ENCODE data around the gene ZIM2.
A peak's percentile ranks its signal among the peaks of the same experiment; 100 is the strongest.

ZIM2 gene

DNA sequence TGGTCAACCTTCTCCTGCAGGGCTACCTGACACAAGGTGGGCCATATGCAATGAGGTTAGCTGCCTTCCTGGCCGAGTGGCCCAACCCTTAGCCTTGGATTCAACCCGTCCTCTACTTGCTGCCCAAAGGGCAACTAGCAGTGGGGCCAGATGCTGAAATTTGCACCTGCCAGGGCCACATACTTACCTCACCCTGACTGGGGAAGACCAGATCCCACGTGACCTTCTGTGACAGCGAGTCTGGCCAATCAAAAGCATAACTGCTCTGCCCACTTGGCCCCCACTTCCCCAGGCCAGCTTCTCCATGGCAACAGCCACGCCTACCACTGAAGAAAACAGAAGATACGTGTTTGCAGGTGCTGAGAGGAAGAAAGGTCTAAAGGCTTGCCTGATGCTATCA, 10.9 kb downstream of the ZIM2 start:
- Histone ChIP-seq H3K9ac (ENCODE audit: low read depth, low read length, poor library complexity) (no peak overlapping the region), H2BK120ac (ENCODE audit: low read depth, low read length) (no peak overlapping the region), H2AK5ac (ENCODE audit: low read depth, low read length) (no peak overlapping the region), H3K18ac (ENCODE audit: low read length) (no peak overlapping the region), H3K4ac (ENCODE audit: low read length) (no peak overlapping the region), H4K8ac (ENCODE audit: low read depth, low read length) (no peak overlapping the region), H3K27ac (replicated peaks; ENCODE audit: low read length) (no peak overlapping the region), H2BK12ac (ENCODE audit: low read length) (no peak overlapping the region), H3K14ac (ENCODE audit: low read length) (no peak overlapping the region), H2BK15ac (ENCODE audit: low read length) (no peak overlapping the region), H3K79me1 (ENCODE audit: low read depth, low read length) (peaks cover 8% of the 10 kb centered on the region), H3K27me3 (ENCODE audit: control insufficient read depth in 3 of 3, insufficient read depth in 3 of 3, low read depth in 1 of 3, low read length in 3 of 3) (peaks cover 0 to 30% (median 2%) of the 10 kb centered on the region in 3 experiments), H2AFZ (ENCODE audit: low read length) (no peak overlapping the region), H3K4me1 (ENCODE audit: control insufficient read depth in 2 of 2, insufficient read depth in 1 of 2, low read depth in 1 of 2, low read length in 2 of 2) (peaks cover 2 to 17% of the 10 kb centered on the region in 2 donors), H4K91ac (ENCODE audit: low read depth, low read length, poor library complexity) (no peak overlapping the region), H3K4me2 (ENCODE audit: insufficient read depth, low read length, poor library complexity, severe bottlenecking) (no peak overlapping the region), H3K36me3 (replicated peaks in 1 of 2; ENCODE audit: control insufficient read depth in 2 of 2, insufficient read depth in 2 of 2, low read length in 2 of 2) (peaks cover 0 to 16% of the 10 kb centered on the region in 2 donors), H3K23ac (ENCODE audit: low read depth, low read length, poor library complexity) (no peak overlapping the region), H2BK5ac (ENCODE audit: low read length) (no peak overlapping the region), H3K4me3 (ENCODE audit: low read length in 2 of 2) (peak overlapping the region in 1 of 2 donors; percentile 4), H3K9me3 (replicated peaks in 1 of 2; ENCODE audit: control insufficient read depth in 2 of 2, insufficient read depth in 1 of 2, low read depth in 1 of 2, low read length in 2 of 2) (peaks cover 0 to 26% of the 10 kb centered on the region in 2 donors)
- no CpG with 5 or more reads among the region's 6 CpGs for WGBS, 2 donors (ENCODE audit: extremely low coverage in 2 of 2, insufficient read length in 2 of 2, insufficient replicate concordance in 1 of 2)
- no peak for DNase-seq (ENCODE audit: low spot score)

DNA sequence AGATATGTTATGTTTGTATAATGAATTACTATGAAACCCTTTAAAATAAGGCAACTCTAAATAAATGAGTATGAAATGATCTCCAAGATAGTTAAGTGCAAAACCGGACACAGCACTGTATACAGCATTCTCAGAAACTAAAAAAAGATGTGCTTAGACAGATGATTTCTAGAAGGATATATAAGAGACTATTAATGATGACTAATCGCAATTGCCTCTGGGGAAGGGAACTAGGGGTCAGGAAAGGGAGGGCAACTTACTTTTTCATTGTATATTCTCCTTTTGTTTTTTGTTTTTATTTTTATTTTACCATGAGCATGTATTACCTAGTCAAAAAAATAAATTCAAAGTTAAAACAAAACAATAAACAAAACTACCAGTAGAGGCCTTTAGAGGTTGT, 12.8 kb downstream of the ZIM2 start:
- no peak overlapping the region for H3K4ac ChIP-seq (ENCODE audit: low read length)
- H4K8ac ChIP-seq (ENCODE audit: low read depth, low read length), result no peak overlapping the region
- H2BK5ac ChIP-seq (ENCODE audit: low read length), result no peak overlapping the region
- no peak for DNase-seq (ENCODE audit: low spot score)
- no peak overlapping the region for H3K9ac ChIP-seq (ENCODE audit: low read depth, low read length, poor library complexity)
- H3K4me1 ChIP-seq (ENCODE audit: control insufficient read depth in 2 of 2, insufficient read depth in 1 of 2, low read depth in 1 of 2, low read length in 2 of 2), result peaks cover 2 to 17% of the 10 kb centered on the region in 2 donors
- H3K4me2 ChIP-seq (ENCODE audit: insufficient read depth, low read length, poor library complexity, severe bottlenecking), result no peak overlapping the region
- peaks cover 0 to 7% of the 10 kb centered on the region in 2 donors for H3K36me3 ChIP-seq (replicated peaks in 1 of 2; ENCODE audit: control insufficient read depth in 2 of 2, insufficient read depth in 2 of 2, low read length in 2 of 2)
- peaks cover 6% of the 10 kb centered on the region for H3K79me1 ChIP-seq (ENCODE audit: low read depth, low read length)
- H3K14ac ChIP-seq (ENCODE audit: low read length), result no peak overlapping the region
- no peak overlapping the region for H3K27ac ChIP-seq (replicated peaks; ENCODE audit: low read length)
- H2AK5ac ChIP-seq (ENCODE audit: low read depth, low read length), result no peak overlapping the region
- no peak overlapping the region for H2BK15ac ChIP-seq (ENCODE audit: low read length)
- no peak overlapping the region for H3K4me3 ChIP-seq (ENCODE audit: low read length in 2 of 2)
- no peak overlapping the region for H2BK12ac ChIP-seq (ENCODE audit: low read length)
- peaks cover 0 to 20% (median 2%) of the 10 kb centered on the region in 3 experiments for H3K27me3 ChIP-seq (ENCODE audit: control insufficient read depth in 3 of 3, insufficient read depth in 3 of 3, low read depth in 1 of 3, low read length in 3 of 3)
- peaks cover 0 to 22% of the 10 kb centered on the region in 2 donors for H3K9me3 ChIP-seq (replicated peaks in 1 of 2; ENCODE audit: control insufficient read depth in 2 of 2, insufficient read depth in 1 of 2, low read depth in 1 of 2, low read length in 2 of 2)
- no peak overlapping the region for H3K23ac ChIP-seq (ENCODE audit: low read depth, low read length, poor library complexity)
- H2AFZ ChIP-seq (ENCODE audit: low read length), result no peak overlapping the region
- H4K91ac ChIP-seq (ENCODE audit: low read depth, low read length, poor library complexity), result no peak overlapping the region
- H2BK120ac ChIP-seq (ENCODE audit: low read depth, low read length), result no peak overlapping the region
- H3K18ac ChIP-seq (ENCODE audit: low read length), result no peak overlapping the region
- no CpG with 5 or more reads among the region's 2 CpGs for WGBS, 2 donors (ENCODE audit: extremely low coverage in 2 of 2, insufficient read length in 2 of 2, insufficient replicate concordance in 1 of 2)

DNA sequence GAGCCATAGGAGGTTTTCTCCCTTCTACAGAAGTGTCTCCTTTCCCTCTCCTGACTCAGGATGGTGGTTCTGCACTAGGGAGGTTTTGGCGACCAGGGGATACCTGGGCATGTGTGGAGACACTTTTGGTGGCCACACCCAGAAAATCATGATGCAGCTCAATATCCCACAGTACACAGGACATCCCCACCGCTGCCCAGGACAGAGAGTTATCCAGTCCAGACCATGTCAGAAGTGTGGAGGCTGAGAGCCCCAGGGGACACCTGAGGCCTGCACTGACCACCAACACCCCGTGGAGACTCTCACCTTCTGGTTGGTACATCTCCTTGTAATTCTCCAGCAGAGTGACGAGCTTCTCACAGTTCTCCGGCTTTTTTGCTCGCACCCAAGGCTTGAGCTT, 16.6 kb downstream of the ZIM2 start:
- Histone ChIP-seq H3K36me3 (replicated peaks in 1 of 2; ENCODE audit: control insufficient read depth in 2 of 2, insufficient read depth in 2 of 2, low read length in 2 of 2) (peaks cover 0 to 26% of the 10 kb centered on the region in 2 donors), H2BK120ac (ENCODE audit: low read depth, low read length) (no peak overlapping the region), H3K4me2 (ENCODE audit: insufficient read depth, low read length, poor library complexity, severe bottlenecking) (no peak overlapping the region), H3K9ac (ENCODE audit: low read depth, low read length, poor library complexity) (no peak overlapping the region), H2BK12ac (ENCODE audit: low read length) (no peak overlapping the region), H3K27me3 (ENCODE audit: control insufficient read depth in 3 of 3, insufficient read depth in 3 of 3, low read depth in 1 of 3, low read length in 3 of 3) (peaks cover 0 to 16% (median 0%) of the 10 kb centered on the region in 3 experiments), H3K9me3 (replicated peaks in 1 of 2; ENCODE audit: control insufficient read depth in 2 of 2, insufficient read depth in 1 of 2, low read depth in 1 of 2, low read length in 2 of 2) (peaks cover 3 to 29% of the 10 kb centered on the region in 2 donors), H3K79me1 (ENCODE audit: low read depth, low read length) (peaks cover 2% of the 10 kb centered on the region), H2AK5ac (ENCODE audit: low read depth, low read length) (no peak overlapping the region), H2BK15ac (ENCODE audit: low read length) (no peak overlapping the region), H3K23ac (ENCODE audit: low read depth, low read length, poor library complexity) (no peak overlapping the region), H3K27ac (replicated peaks; ENCODE audit: low read length) (no peak overlapping the region), H3K4ac (ENCODE audit: low read length) (no peak overlapping the region), H2AFZ (ENCODE audit: low read length) (no peak overlapping the region), H3K14ac (ENCODE audit: low read length) (no peak overlapping the region), H3K4me1 (ENCODE audit: control insufficient read depth in 2 of 2, insufficient read depth in 1 of 2, low read depth in 1 of 2, low read length in 2 of 2) (peaks cover 0 to 3% of the 10 kb centered on the region in 2 donors), H4K8ac (ENCODE audit: low read depth, low read length) (no peak overlapping the region), H3K18ac (ENCODE audit: low read length) (no peak overlapping the region), H3K4me3 (ENCODE audit: low read length in 2 of 2) (no peak overlapping the region), H4K91ac (ENCODE audit: low read depth, low read length, poor library complexity) (no peak overlapping the region), H2BK5ac (ENCODE audit: low read length) (no peak overlapping the region)
- no CpG with 5 or more reads among the region's 6 CpGs for WGBS, 2 donors (ENCODE audit: extremely low coverage in 2 of 2, insufficient read length in 2 of 2, insufficient replicate concordance in 1 of 2)
- no peak for DNase-seq (ENCODE audit: low spot score)

DNA sequence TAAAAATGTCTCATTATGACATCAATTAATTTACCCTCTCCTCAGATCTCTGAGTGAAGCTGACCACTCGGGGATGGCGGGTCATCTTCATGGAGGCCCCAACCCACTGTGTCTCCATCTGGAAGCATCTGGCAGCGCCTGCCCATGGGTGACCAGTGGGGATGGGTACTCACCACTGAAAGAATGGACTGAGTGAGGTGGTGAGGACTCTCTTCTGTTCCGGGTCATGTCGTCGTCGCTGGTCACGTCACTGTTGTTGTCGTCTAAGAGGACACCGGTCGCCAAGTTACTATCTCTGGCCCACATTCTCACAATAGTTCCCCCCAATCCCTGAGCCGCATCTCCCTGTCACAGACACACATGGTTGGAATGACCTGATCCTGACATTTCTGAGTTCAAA, 17.1 kb downstream of the ZIM2 start:
- no CpG with 5 or more reads among the region's 12 CpGs for WGBS, 2 donors (ENCODE audit: extremely low coverage in 2 of 2, insufficient read length in 2 of 2, insufficient replicate concordance in 1 of 2)
- H3K27ac ChIP-seq (replicated peaks; ENCODE audit: low read length), result no peak overlapping the region

More for the DNA sequence above, 17.1 kb downstream of the ZIM2 start:
- DNase-seq (ENCODE audit: low spot score), result no peak
- Histone ChIP-seq H2AK5ac (ENCODE audit: low read depth, low read length) (no peak overlapping the region), H2AFZ (ENCODE audit: low read length) (no peak overlapping the region), H3K4me1 (ENCODE audit: control insufficient read depth in 2 of 2, insufficient read depth in 1 of 2, low read depth in 1 of 2, low read length in 2 of 2) (peaks cover 0 to 3% of the 10 kb centered on the region in 2 donors), H3K4me2 (ENCODE audit: insufficient read depth, low read length, poor library complexity, severe bottlenecking) (no peak overlapping the region), H4K8ac (ENCODE audit: low read depth, low read length) (no peak overlapping the region), H3K79me1 (ENCODE audit: low read depth, low read length) (peaks cover 2% of the 10 kb centered on the region), H2BK5ac (ENCODE audit: low read length) (no peak overlapping the region), H3K23ac (ENCODE audit: low read depth, low read length, poor library complexity) (no peak overlapping the region), H4K91ac (ENCODE audit: low read depth, low read length, poor library complexity) (no peak overlapping the region), H3K4ac (ENCODE audit: low read length) (no peak overlapping the region), H3K14ac (ENCODE audit: low read length) (no peak overlapping the region), H3K9ac (ENCODE audit: low read depth, low read length, poor library complexity) (no peak overlapping the region), H2BK15ac (ENCODE audit: low read length) (no peak overlapping the region), H3K4me3 (ENCODE audit: low read length in 2 of 2) (no peak overlapping the region), H3K18ac (ENCODE audit: low read length) (no peak overlapping the region), H3K27me3 (ENCODE audit: control insufficient read depth in 3 of 3, insufficient read depth in 3 of 3, low read depth in 1 of 3, low read length in 3 of 3) (peaks cover 0 to 19% (median 0%) of the 10 kb centered on the region in 3 experiments), H3K36me3 (replicated peaks in 1 of 2; ENCODE audit: control insufficient read depth in 2 of 2, insufficient read depth in 2 of 2, low read length in 2 of 2) (peaks cover 0 to 29% of the 10 kb centered on the region in 2 donors), H3K9me3 (replicated peaks in 1 of 2; ENCODE audit: control insufficient read depth in 2 of 2, insufficient read depth in 1 of 2, low read depth in 1 of 2, low read length in 2 of 2) (peaks cover 3 to 30% of the 10 kb centered on the region in 2 donors), H2BK12ac (ENCODE audit: low read length) (no peak overlapping the region), H2BK120ac (ENCODE audit: low read depth, low read length) (no peak overlapping the region)
